Calu3 (cell line): Measurements from ENCODE around the gene MRO. TPM values are rescaled to one million over a fixed set of nuclear protein-coding genes. Genes with fewer than 3 reads are reported as not detected.
"Not testable (repeated sequence)": the region's sequence is repeated elsewhere in the genome, so short reads cannot be mapped to it uniquely, and the experiment has no call there.

Source experiments
- BruUV-seq: library from RNA; stranded (reverse); fragments of 400-500 nt; replicated peaks from 2 replicates; lab custom pipeline; 2021; lab: Mats Ljungman, UMichigan
- CTCF ChIA-PET: fragments of 300-600 bp; sonication (Branson Sonifier 250); formaldehyde crosslinking; loops from one replicate; lab custom pipeline; 2022; ENCODE audit warnings: antibody characterized with exemption; lab: Charles Lee
- DNase-seq: peaks from one replicate; pipeline ENCODE4 v3.0.0; 2022
- H3K27ac Mint-ChIP-seq: one replicate; pipeline ENCODE4 v1.8.0; 2022; ENCODE audit warnings: mixed read lengths; ENCODE audit not compliant: unreplicated experiment
- H3K27me3 Mint-ChIP-seq: one replicate; pipeline ENCODE4 v1.8.0; 2022; ENCODE audit warnings: mixed read lengths; ENCODE audit not compliant: unreplicated experiment
- H3K36me3 Mint-ChIP-seq: one replicate; pipeline ENCODE4 v1.8.0; 2022; ENCODE audit warnings: mild to moderate bottlenecking, moderate library complexity, mixed read lengths; ENCODE audit not compliant: insufficient read depth, unreplicated experiment
- H3K4me1 Mint-ChIP-seq: one replicate; pipeline ENCODE4 v1.8.0; 2022; ENCODE audit warnings: mild to moderate bottlenecking, low read depth, mixed read lengths; ENCODE audit not compliant: unreplicated experiment
- H3K4me3 Mint-ChIP-seq: one replicate; pipeline ENCODE4 v1.8.0; 2022; ENCODE audit warnings: mild to moderate bottlenecking, low read depth, moderate library complexity, mixed read lengths; ENCODE audit not compliant: unreplicated experiment
- H3K9me3 Mint-ChIP-seq: one replicate; pipeline ENCODE4 v1.8.0; 2022; ENCODE audit warnings: low read depth, mixed read lengths; ENCODE audit not compliant: unreplicated experiment
- CTCF ChIP-seq: fragments of 200-600 bp; IDR thresholded peaks from one replicate; pipeline ENCODE4 v1.8.0; 2022; ENCODE audit warnings: antibody characterized with exemption; ENCODE audit not compliant: unreplicated experiment
- intact Hi-C: fragments of 100-400 bp; cut with micrococcal nuclease; formaldehyde crosslinking; loops from one replicate; pipeline ENCODE4 v1.10.0; 2022; ENCODE audit not compliant: unreplicated experiment
- total RNA-seq: library from RNA; stranded (reverse); gene quantifications from 2 replicates; pipeline ENCODE4 v1.2.3, GENCODE V29; 2022

Gene MRO
- total RNA-seq, 1 experiment from 2014 or later: not detected

DNA sequence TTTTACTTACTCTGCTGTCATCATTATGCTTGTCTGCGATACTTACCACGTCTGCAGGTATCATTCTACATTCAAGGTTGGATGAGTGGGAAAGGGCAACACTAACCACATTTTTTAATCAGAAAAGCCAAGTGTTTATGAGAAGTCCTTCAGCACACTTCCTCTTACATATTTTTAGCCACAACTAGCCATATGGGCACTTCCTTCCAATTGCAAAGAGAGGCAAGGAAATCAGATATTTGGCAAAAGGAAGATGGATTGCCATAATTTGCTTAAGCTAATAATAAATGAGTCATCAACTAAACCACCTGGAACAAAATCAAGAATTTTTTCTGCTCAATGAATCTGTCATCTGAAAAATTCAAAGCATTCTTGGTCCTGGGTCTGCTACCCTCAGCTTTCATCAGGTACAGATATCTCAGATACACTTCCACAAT, 16.7 kb upstream of the MRO start:
- Mint-ChIP-seq H3K27me3 (no peaks in the 10 kb centered on the region), H3K4me3 (no peak overlapping the region), H3K27ac (peak overlapping the region; percentile 87), H3K36me3 (no peaks in the 10 kb centered on the region), H3K9me3 (no peaks in the 10 kb centered on the region), H3K4me1 (peaks cover 42% of the 10 kb centered on the region)
- intact Hi-C loops: loop anchor here (1.0 to 2.0 kb wide), 2 partner anchors 16 to 34 kb away; no protein-coding TSS in a partner anchor
- no TSS peak for BruUV-seq
- CTCF ChIA-PET: interaction anchor here (0.5 to 1.0 kb wide), 9 partner anchors 10 to 1417 kb away, joined by 3 to 7 read pairs (median 4); partner anchors contain the start of gene SMAD4
- peak; percentile 51 for DNase-seq
- no peak for TF ChIP-seq CTCF

- DNase-seq, BruUV-seq, H3K27ac Mint-ChIP-seq, H3K4me3 Mint-ChIP-seq, H3K36me3 Mint-ChIP-seq, H3K27me3 Mint-ChIP-seq, H3K9me3 Mint-ChIP-seq, intact Hi-C loops: not testable (repeated sequence)
- H3K4me1 Mint-ChIP-seq: peaks cover 41% of the 10 kb centered on the region
- CTCF ChIA-PET: interaction anchor here (0.5 to 0.7 kb wide), 2 partner anchors 27 to 141 kb away, joined by 4 to 6 read pairs; no protein-coding TSS in a partner anchor
Measured at GRCh38 chr18:50833496-50833895, 13.7 kb upstream of the MRO start.

GRCh38 chr18:50832754-50833153, 12.9 kb upstream of the MRO start:
- Mint-ChIP-seq H3K4me3 (no peak overlapping the region), H3K27ac (no peak overlapping the region), H3K27me3 (no peaks in the 10 kb centered on the region), H3K36me3 (no peaks in the 10 kb centered on the region), H3K4me1 (peaks cover 34% of the 10 kb centered on the region), H3K9me3 (no peaks in the 10 kb centered on the region)
- TF ChIP-seq CTCF: no peak
- CTCF ChIA-PET: no interaction called here
- BruUV-seq: no TSS peak
- DNase-seq: no peak
- intact Hi-C loops: no loop called here

DNA sequence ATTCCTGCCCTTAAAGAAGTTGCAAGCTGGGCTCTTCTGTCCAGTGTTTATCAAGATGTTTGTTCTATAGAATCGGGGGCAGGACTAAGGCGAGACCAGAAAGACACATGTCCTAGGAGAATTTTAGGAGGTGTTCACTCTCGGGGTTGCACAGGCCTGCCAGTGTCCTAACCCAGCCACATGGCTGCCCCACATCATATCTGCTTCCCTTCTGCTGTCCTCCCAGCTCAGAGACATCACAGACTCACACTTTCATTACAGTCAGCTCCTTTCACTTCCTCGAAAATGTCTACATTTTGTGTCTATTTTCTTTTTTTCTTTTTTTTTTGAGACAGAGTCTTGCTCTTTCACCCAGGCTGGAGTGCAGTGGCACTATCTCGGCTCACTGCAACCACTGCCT, 10.7 kb upstream of the MRO start:
- intact Hi-C loops: no loop called here
- CTCF ChIA-PET: interaction anchor here (0.7 to 1.2 kb wide), 2 partner anchors 37 to 236 kb away, joined by 3 to 5 read pairs; no protein-coding TSS in a partner anchor
- Mint-ChIP-seq H3K4me3 (no peak overlapping the region), H3K36me3 (no peaks in the 10 kb centered on the region), H3K4me1 (peaks cover 16% of the 10 kb centered on the region), H3K27ac (no peak overlapping the region), H3K27me3 (no peaks in the 10 kb centered on the region), H3K9me3 (no peaks in the 10 kb centered on the region)
- no peak for DNase-seq
- no TSS peak for BruUV-seq
- TF ChIP-seq CTCF: no peak

- CTCF ChIA-PET: interaction anchor here (0.7 to 1.2 kb wide), 2 partner anchors 37 to 237 kb away, joined by 3 to 5 read pairs; no protein-coding TSS in a partner anchor
- no peak overlapping the region for H3K4me3 Mint-ChIP-seq
Measured at GRCh38 chr18:50829644-50830043, 9.8 kb upstream of the MRO start.

More at GRCh38 chr18:50829644-50830043, 9.8 kb upstream of the MRO start:
- no peaks in the 10 kb centered on the region for H3K27me3 Mint-ChIP-seq
- no peaks in the 10 kb centered on the region for H3K36me3 Mint-ChIP-seq
- peaks cover 8% of the 10 kb centered on the region for H3K4me1 Mint-ChIP-seq
- no peak for DNase-seq
- no peak for TF ChIP-seq CTCF
- intact Hi-C loops: loop anchor here (10.0 kb wide), 2 partner anchors 125 to 365 kb away; partner anchors contain the start of gene MEX3C
- no peaks in the 10 kb centered on the region for H3K9me3 Mint-ChIP-seq
- H3K27ac Mint-ChIP-seq: no peak overlapping the region
- BruUV-seq: no TSS peak
